Posterior cingulate gyrus (tissue), 11 donors: ENCODE results near the gene EDARADD.
"Not testable (repeated sequence)": the region's sequence is repeated elsewhere in the genome, so short reads cannot be mapped to it uniquely, and the experiment has no call there.

Experiments
- DNase-seq, 10 donors: peaks; one replicate each; pipeline versions ENCODE4 v3.0.0 to v3.0.0-alpha.2; 2020 to 2021; ENCODE audit warnings: mixed read lengths in 3 of 10
- intact Hi-C: fragments of 100-400 bp; cut with DNase I; formaldehyde crosslinking; loops from one replicate; pipeline ENCODE4 v1.15.1; 2023

The EDARADD gene

GRCh38 chr1:236426215-236426614 lies 32.1 kb downstream of the EDARADD start:
- intact Hi-C loops: no loop called here
- DNase-seq: no peak

- DNase-seq: no peak
- intact Hi-C loops: no loop called here
Observed at GRCh38 chr1:236429715-236430274, 35.7 kb downstream of the EDARADD start.

- DNase-seq: peak in 1 of 10 donors; percentile 26
- intact Hi-C loops: no loop called here
Observed at GRCh38 chr1:236433819-236434315, 39.8 kb downstream of the EDARADD start.

GRCh38 chr1:236438614-236439013 lies 44.5 kb downstream of the EDARADD start:
- no peak for DNase-seq
- intact Hi-C loops: no loop called here

DNA sequence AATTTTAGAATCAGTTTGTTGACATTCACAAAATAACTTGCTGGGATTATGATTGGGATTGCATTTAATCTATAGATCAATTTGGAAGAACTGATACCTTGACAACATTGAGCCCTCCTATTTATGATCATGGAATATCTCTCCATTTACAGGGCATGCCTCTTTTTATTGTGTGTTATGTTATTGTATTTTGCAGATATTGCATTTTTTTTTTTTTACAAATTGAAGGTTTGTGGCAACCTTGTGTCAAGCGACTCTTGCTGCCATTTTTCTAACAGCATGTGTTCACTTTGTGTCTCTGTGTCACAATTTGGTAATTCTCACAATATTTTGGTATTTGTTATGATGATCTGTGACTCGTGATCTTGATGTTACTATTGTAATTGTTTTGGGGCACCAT lies 46.3 kb downstream of the EDARADD start:
- no peak for DNase-seq
- intact Hi-C loops: no loop called here

DNA sequence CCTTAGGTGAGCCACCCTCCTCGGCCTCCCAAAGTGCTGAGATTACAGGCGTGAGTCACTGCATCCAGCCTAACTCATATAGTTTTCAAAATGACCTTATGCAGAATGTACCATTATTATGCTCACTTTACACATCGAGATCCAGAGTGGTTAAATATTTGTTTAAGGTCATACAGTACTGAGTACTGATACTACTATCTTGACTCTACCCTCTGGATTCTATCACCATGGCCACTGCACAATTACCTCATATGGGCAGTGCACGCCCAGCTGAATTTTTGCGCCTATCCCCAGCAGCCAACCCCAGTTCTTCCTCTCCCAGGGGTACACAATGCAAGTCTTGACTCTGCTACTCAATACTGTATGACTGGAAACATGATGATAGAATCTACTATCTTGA lies 56.7 kb downstream of the EDARADD start:
- intact Hi-C loops: no loop called here

DNA sequence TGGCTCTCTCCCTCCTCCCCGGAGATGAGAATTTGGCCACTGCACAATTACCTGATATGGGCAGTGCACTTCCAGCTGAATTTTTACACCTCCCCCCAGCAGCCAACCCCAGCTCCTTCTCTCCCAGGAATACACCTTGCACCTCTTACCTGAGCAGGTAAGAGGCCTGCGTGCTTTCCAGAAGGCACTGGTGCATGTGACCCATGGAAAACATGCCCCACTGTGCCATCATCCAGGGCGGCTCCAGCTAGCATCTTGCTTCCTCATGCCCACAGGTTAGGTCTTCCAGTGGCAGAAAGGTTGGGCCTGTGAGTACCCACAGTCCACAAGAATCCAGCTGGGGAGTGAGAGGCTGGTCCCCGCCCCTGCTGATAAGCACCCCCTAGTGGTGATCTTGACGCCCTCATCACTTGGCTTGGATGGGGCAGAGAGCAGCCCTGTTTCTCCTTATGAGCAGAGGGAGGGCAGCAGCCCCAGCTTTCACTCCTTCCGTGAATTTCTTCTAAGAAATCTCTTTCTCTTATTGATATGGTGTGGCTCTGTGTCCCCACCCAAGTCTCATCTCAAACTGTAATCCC lies 57.8 kb downstream of the EDARADD start:
- intact Hi-C loops: no loop called here
- no peak for DNase-seq

More for the DNA sequence above, 56.7 kb downstream of the EDARADD start:
- DNase-seq: no peak

GRCh38 chr1:236455243-236455642 lies 61.2 kb downstream of the EDARADD start:
- DNase-seq: no peak
- intact Hi-C loops: no loop called here

DNA sequence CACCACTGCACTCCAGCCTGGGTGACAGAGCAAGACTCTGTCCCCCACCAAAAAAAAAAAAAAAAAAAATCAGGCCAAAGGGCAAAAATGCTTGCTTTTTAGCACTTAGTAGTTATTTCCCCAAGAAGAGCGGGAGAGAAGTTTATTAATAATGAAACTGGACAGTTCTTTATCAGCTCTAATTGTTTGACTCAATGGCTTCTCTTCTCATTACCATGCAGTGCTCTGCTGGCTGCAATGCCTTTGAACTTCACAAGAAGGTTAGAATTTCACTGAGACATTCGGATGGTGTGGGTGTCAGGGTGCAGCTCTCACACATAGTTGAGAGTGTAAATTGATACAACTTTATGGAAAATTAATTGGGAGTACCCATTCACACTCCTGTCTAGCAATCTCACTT lies 63.7 kb downstream of the EDARADD start:
- intact Hi-C loops: no loop called here
- DNase-seq: no peak

- intact Hi-C loops: no loop called here
- no peak for DNase-seq
Observed at GRCh38 chr1:236458996-236459395, 64.9 kb downstream of the EDARADD start.

DNA sequence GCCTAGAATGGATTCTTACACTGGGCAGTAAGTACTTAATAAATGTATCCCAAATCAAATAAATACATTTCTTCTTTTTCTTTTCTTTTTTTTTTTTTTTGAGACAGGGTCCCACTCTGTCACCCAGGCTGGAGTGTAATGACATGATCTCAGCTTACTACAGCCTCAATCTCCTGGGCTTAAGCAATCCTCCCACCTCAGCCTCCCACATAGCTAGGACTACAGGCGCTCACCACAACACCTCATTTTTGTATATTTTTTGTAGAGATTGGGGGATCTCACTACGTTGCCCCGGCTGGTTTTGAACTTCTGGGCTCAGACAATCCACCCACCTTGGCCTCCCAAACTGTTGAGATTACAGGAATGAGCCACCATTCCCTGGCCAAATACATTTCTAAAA lies 66.0 kb downstream of the EDARADD start:
- intact Hi-C loops: no loop called here
- no peak for DNase-seq

DNA sequence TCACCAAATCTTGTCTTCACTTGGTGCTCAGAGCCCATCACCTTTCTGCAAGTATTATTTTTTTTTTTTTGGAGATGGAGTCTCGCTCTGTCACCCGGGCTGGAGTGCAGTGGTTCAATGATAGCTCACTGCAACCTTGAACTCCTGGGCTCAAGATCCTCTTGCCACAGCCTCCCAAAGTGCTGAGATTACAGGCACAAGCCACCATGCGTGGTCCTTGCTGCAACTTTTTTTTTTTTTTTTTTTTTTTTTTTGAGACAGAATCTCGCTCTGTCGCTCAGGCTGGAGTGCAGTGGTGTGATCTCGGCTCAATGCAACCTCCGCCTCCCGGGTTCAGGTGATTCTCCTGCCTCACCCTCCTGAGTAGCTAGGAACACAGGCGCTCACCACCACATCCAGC lies 70.1 kb downstream of the EDARADD start:
- intact Hi-C loops: not testable (repeated sequence)

DNA sequence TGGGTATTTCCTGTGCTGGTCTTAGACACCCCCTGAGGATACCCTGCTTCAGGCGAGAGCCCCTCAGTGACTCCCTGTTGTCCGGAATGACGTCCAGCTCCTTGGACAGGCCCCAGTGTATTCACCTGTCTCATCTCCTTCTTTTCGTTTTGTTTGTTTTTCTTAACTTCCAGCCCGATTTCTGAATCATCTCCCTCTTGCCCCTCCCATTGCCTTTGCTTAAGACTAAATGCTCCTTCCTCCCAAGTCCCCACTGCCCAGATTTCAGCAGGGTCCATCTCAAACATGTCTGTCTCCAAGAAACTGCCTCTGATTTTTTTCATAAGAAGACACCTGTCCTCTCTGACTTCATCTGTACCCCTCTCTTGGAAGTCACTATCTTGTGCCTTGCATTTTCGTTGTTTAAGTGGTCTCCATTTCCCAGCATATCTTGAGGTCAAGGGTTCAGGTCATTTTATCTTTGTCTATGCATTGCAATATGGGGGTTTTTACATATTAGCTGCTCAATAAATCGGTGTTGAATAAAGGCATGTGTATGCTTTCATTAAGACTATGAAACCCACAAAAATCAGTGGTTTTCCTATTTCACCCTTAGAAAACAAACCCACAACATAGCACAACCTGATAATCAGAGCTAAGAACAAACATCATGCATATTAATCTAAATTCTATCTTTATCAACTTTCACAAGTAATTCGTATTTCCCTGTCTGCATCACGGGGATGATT lies 71.3 kb downstream of the EDARADD start:
- DNase-seq: no peak

More for the DNA sequence above, 70.1 kb downstream of the EDARADD start:
- not testable (repeated sequence) for DNase-seq

DNA sequence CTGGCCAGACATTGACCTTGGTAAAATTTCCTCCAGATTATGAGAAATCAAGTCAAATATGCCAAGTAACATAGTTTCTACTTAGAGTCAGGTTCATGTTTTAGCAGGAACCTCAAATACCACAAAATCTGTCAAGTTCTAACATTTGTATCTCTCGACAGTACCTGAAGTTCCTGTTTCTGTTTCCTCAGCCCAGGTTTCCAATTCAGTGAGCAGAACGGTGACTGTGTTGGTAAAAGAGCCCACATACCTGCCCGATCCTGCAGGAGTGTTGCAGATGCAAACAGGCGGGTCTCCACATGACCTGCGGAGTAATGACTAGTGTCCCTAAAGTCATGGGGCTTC lies 71.8 kb downstream of the EDARADD start:
- no peak for DNase-seq
- intact Hi-C loops: no loop called here

More for the DNA sequence above, 71.3 kb downstream of the EDARADD start:
- intact Hi-C loops: no loop called here

- intact Hi-C loops: no loop called here
- DNase-seq: no peak
Observed at GRCh38 chr1:236467327-236467641, 73.2 kb downstream of the EDARADD start.

GRCh38 chr1:236468625-236469024 lies 74.5 kb downstream of the EDARADD start:
- intact Hi-C loops: no loop called here
- no peak for DNase-seq

GRCh38 chr1:236469466-236469865 lies 75.4 kb downstream of the EDARADD start:
- intact Hi-C loops: no loop called here
- no peak for DNase-seq

DNA sequence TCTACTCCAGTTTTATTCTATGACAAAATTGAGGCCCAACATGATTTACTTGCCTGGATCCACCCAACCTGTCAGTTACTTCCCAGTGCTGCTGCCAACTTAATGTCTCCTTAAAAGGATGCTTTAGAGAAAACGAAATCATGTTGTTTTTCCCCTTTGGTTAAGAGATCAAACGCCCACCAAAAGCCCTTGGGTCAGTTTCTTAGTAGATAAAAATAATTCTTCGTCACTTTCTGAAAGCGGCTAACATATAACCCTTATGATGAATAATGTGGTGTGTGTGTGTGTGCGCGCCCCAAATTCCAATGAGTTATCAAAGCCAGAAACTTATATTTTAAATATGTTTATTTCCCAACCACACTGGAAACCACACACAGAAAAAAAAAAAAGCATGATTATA lies 77.0 kb downstream of the EDARADD start:
- intact Hi-C loops: no loop called here
- DNase-seq: no peak

- intact Hi-C loops: no loop called here
- no peak for DNase-seq
Observed at GRCh38 chr1:236471653-236472052, 77.6 kb downstream of the EDARADD start.

DNA sequence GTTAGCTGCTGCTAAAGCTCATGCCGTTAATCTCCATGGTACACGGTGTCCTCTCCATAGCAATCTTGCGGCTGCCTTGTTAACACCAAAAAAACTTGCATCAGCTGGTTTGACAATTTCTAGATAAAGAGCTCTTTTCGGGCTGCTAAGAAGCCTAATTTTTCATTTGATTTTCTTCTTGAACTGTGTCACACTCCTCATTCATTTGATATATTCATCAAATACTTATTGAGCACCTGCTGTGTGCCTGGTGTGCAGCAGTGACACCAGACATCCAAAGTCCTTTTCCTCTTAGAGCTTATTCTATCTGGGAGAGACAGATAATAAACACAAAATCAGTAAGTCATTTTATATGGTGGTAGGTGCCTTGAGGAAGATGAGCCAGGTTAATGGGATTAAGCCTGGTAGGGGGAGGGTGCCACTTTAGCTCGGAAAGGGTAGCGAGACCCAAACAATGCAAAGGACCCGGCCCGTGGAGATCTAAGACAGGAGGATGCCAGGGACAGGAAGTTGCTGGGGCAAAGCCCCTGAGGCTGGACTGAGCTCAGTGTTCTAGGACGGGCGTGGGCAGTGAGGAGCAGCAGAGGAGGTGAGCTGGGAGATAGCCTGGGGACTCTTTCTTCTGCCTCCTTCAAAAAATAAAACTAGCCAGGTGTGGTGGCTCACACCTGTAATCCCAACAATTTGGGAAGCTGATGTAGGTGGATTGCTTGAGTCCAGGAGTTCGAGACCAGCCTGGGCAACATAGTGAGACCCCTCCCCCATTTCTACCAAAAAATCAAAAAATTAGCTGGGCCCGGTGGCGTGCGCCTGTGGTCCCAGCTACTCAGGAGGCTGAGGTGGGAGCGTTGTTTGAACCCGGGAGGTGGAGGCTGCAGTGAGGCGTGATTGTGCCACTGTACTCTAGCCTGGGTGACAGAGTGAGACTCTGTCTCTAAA lies 79.0 kb downstream of the EDARADD start:
- DNase-seq: no peak
- intact Hi-C loops: no loop called here

DNA sequence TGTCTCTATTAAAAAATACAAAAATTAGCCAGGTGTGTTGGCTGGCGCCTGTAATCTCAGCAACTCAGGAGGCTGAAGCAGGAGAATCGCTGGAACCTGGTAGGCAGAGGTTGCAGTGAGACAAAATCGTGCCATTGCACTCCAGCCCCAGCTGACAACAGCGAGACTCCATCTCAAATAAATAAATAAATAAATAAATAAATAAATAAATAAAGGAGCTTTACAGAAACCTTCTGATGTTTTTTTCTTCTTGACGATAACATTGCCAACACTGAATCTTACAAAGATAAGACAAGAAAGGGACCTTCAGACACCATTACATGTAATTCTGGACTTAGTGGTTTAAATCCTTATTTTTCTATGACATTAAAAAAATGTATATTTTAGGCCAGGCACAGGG lies 81.9 kb downstream of the EDARADD start:
- intact Hi-C loops: no loop called here
- DNase-seq: no peak
